Tibial nerve (tissue), 4 donors: ENCODE results near the gene PTPRM. TPM values are rescaled to one million over a fixed set of nuclear protein-coding genes. Genes with fewer than 3 reads are reported as not detected.

Experiments
- DNase-seq, 2 donors: peaks; one replicate each; pipeline ENCODE4 v3.0.0-alpha.2; 2019; ENCODE audit warnings: low spot score in 2 of 2
- H3K27ac ChIP-seq, 4 donors: fragments of 200-600 bp; sonication (generic) in 3 of 4; one replicate each; pipeline ENCODE4 v1.5.1; 2017 to 2019; ENCODE audit warnings: mild to moderate bottlenecking in 1 of 4
- H3K27me3 ChIP-seq, 2 donors: fragments of 200-600 bp; sonication (generic) in 1 of 2; one replicate each; pipeline versions ENCODE4 v1.5.1 to v1.6.0; 2017 to 2019
- H3K36me3 ChIP-seq, 3 donors: fragments of 200-600 bp; sonication (generic); one replicate each; pipeline ENCODE4 v1.5.1; 2018 to 2019
- H3K4me1 ChIP-seq, 4 donors: fragments of 200-600 bp; sonication (generic) in 3 of 4; one replicate each; pipeline ENCODE4 v1.5.1; 2017 to 2019
- H3K4me3 ChIP-seq, 4 donors: fragments of 200-600 bp; sonication (generic) in 3 of 4; one replicate each; pipeline ENCODE4 v1.5.1; 2017 to 2019; ENCODE audit warnings: mild to moderate bottlenecking in 1 of 4, moderate library complexity in 1 of 4
- H3K9me3 ChIP-seq, 4 donors: fragments of 200-600 bp; sonication (generic) in 3 of 4; one replicate each; pipeline ENCODE4 v1.5.1; 2017 to 2019
- CTCF ChIP-seq, 5 experiments: fragments of 200-600 bp in 3 of 5; fragments of 450-650 bp in 2 of 5; sonication (generic) in 3 of 5; IDR thresholded peaks; one replicate each; pipeline ENCODE4 v1.5.1; 2016 to 2019; ENCODE audit warnings: antibody characterized with exemption in 5 of 5, mild to moderate bottlenecking in 3 of 5, moderate library complexity in 2 of 5
- EP300 ChIP-seq, 2 donors: sonication (generic); formaldehyde crosslinking; IDR thresholded peaks; one replicate each; pipeline ENCODE4 v1.6.1; 2017; ENCODE audit warnings: antibody characterized with exemption in 2 of 2, mild to moderate bottlenecking in 1 of 2
- POLR2A ChIP-seq, 2 donors: fragments of 450-650 bp; IDR thresholded peaks; one replicate each; pipeline ENCODE4 v1.6.1; 2017; ENCODE audit warnings: antibody characterized with exemption in 2 of 2, mild to moderate bottlenecking in 2 of 2, moderate library complexity in 2 of 2
- WGBS, 2 donors: methylation state at CpG; one replicate each; pipeline ENCODE4 v1.1.5; 2018; 5-methylcytosine and 5-hydroxymethylcytosine counted together
- total RNA-seq, 4 donors: library from RNA; depleted of rRNA; stranded (reverse); fragments of >200 nt; gene quantifications; one replicate each; pipeline ENCODE4 v1.1.0, GENCODE V29; 2016

Gene PTPRM
- total RNA-seq, 4 donors from 2014 or later = 62.2 to 92.4 (median 80.7) TPM

- WGBS, 2 donors = 94 to 100% methylated on average over 2 of the region's 2 CpGs
- no peaks in the 10 kb centered on the region for H3K4me1 ChIP-seq
- H3K27me3 ChIP-seq = no peaks in the 10 kb centered on the region
- no peak overlapping the region for H3K4me3 ChIP-seq
- H3K36me3 ChIP-seq = no peaks in the 10 kb centered on the region
- peaks cover 0 to 18% (median 1%) of the 10 kb centered on the region in 4 donors for H3K9me3 ChIP-seq
- H3K27ac ChIP-seq = no peak overlapping the region
- DNase-seq = no peak
- TF ChIP-seq EP300 (IDR thresholded peaks at IDR 0.05) (no peak), CTCF (IDR thresholded peaks at IDR 0.05) (no peak)
Observed at GRCh38 chr18:7711495-7711894, 144.4 kb downstream of the PTPRM start.

- WGBS, 2 donors = 91 to 95% methylated on average over 1 of the region's 1 CpG
- peaks cover 0 to 27% (median 0%) of the 10 kb centered on the region in 4 donors for H3K9me3 ChIP-seq
Observed at GRCh38 chr18:7720395-7720794, 153.3 kb downstream of the PTPRM start.

GRCh38 chr18:7721532-7721931, 154.4 kb downstream of the PTPRM start:
- Histone ChIP-seq H3K4me3 (no peak overlapping the region), H3K27me3 (no peaks in the 10 kb centered on the region), H3K36me3 (no peaks in the 10 kb centered on the region), H3K9me3 (peaks cover 0 to 17% (median 0%) of the 10 kb centered on the region in 4 donors), H3K27ac (no peak overlapping the region), H3K4me1 (no peaks in the 10 kb centered on the region)
- TF ChIP-seq CTCF (IDR thresholded peaks at IDR 0.05) (no peak), EP300 (IDR thresholded peaks at IDR 0.05) (no peak), POLR2A (IDR thresholded peaks at IDR 0.05) (no peak)
- no peak for DNase-seq
- 80 to 84% methylated on average over 2 of the region's 2 CpGs for WGBS, 2 donors

More at GRCh38 chr18:7720395-7720794, 153.3 kb downstream of the PTPRM start:
- no peaks in the 10 kb centered on the region for H3K4me1 ChIP-seq
- H3K36me3 ChIP-seq = no peaks in the 10 kb centered on the region
- DNase-seq = no peak
- H3K27me3 ChIP-seq = no peaks in the 10 kb centered on the region
- no peak overlapping the region for H3K27ac ChIP-seq
- no peak for TF ChIP-seq CTCF (IDR thresholded peaks at IDR 0.05)
- no peak for TF ChIP-seq EP300 (IDR thresholded peaks at IDR 0.05)
- TF ChIP-seq POLR2A (IDR thresholded peaks at IDR 0.05) = no peak
- no peak overlapping the region for H3K4me3 ChIP-seq

GRCh38 chr18:7722955-7723354, 155.8 kb downstream of the PTPRM start:
- TF ChIP-seq POLR2A (IDR thresholded peaks at IDR 0.05) (no peak), EP300 (IDR thresholded peaks at IDR 0.05) (no peak), CTCF (IDR thresholded peaks at IDR 0.05) (no peak)
- 88 to 93% methylated on average over 3 of the region's 3 CpGs for WGBS, 2 donors
- no peaks in the 10 kb centered on the region for H3K27me3 ChIP-seq
- no peak overlapping the region for H3K27ac ChIP-seq
- no peaks in the 10 kb centered on the region for H3K36me3 ChIP-seq
- H3K9me3 ChIP-seq = peaks cover 0 to 6% (median 0%) of the 10 kb centered on the region in 4 donors
- no peak for DNase-seq
- no peak overlapping the region for H3K4me3 ChIP-seq
- H3K4me1 ChIP-seq = peaks cover 0 to 10% (median 0%) of the 10 kb centered on the region in 4 donors

GRCh38 chr18:7723558-7723957, 156.4 kb downstream of the PTPRM start:
- TF ChIP-seq POLR2A (IDR thresholded peaks at IDR 0.05) (no peak), CTCF (IDR thresholded peaks at IDR 0.05) (no peak), EP300 (IDR thresholded peaks at IDR 0.05) (no peak)
- no peaks in the 10 kb centered on the region for H3K36me3 ChIP-seq
- 90 to 91% methylated on average over 8 of the region's 8 CpGs for WGBS, 2 donors

More at GRCh38 chr18:7723558-7723957, 156.4 kb downstream of the PTPRM start:
- peaks cover 0 to under 1% (median 0%) of the 10 kb centered on the region in 4 donors for H3K9me3 ChIP-seq
- no peak overlapping the region for H3K27ac ChIP-seq
- H3K4me3 ChIP-seq = no peak overlapping the region
- H3K27me3 ChIP-seq = no peaks in the 10 kb centered on the region
- H3K4me1 ChIP-seq = peaks cover 0 to 10% (median 0%) of the 10 kb centered on the region in 4 donors
- DNase-seq = no peak
